GM19035 (cell line): ENCODE data around the gene TMEM33.

ENCODE experiments used
- ATAC-seq: cut with Tn5 transposase; IDR thresholded peaks from one replicate; pipeline ENCODE4 v1.9.1; 2021; ENCODE audit not compliant: unreplicated experiment

Gene TMEM33

GRCh38 chr4:41994461-41994985 lies 59.3 kb downstream of the TMEM33 start:
- no peak for ATAC-seq

GRCh38 chr4:41998019-41998418 lies 62.8 kb downstream of the TMEM33 start:
- no peak for ATAC-seq

GRCh38 chr4:41999321-41999720 lies 64.1 kb downstream of the TMEM33 start:
- ATAC-seq: no peak

- ATAC-seq: no peak
Measured at GRCh38 chr4:42008011-42008786, 73.0 kb downstream of the TMEM33 start.
